ENCODE data around the gene TXK.

The TXK gene

DNA sequence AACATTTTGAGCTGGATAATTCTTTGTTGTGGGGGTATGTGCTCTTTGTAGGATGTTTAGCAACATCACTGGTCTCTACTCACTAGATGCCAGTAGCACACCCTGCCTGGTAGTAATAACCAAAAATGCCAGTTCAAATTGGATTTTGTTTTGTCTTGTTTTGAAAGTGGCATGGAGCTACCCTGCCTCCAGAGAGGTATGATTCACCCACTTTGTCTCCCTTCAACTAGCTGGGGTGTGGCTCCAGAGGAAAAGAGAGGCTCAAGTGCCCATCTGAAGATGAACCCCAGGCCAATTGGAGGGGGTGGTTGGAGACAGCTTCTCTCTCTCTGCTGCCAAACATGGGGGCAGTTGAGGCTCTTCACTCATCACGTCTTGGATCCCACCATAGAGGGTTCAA lies 83.0 kb downstream of the TXK start:
- DNase-seq = no peak

GRCh38 chr4:48049483-48049882 lies 84.6 kb downstream of the TXK start:
- no peak for DNase-seq

DNA sequence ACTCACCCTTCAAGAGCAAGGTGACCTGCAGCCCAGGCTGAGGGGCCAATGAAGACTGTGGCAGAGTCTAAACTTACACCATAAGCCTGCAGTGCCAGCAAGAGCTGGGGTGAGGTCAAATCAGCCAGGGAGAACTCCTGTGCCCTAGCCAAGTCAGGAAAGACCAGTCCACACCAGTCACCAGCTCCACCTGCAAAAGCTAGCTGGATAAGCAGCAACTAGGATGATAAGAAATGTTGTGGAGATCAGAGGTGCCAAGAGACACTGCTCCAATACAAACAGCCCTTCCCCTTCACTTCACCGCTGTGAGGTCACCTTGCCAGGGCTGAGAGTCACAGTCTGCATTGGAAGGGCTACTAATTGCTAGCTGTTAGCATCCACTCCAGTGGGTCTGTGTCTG lies 86.2 kb downstream of the TXK start:
- no peak for DNase-seq

DNA sequence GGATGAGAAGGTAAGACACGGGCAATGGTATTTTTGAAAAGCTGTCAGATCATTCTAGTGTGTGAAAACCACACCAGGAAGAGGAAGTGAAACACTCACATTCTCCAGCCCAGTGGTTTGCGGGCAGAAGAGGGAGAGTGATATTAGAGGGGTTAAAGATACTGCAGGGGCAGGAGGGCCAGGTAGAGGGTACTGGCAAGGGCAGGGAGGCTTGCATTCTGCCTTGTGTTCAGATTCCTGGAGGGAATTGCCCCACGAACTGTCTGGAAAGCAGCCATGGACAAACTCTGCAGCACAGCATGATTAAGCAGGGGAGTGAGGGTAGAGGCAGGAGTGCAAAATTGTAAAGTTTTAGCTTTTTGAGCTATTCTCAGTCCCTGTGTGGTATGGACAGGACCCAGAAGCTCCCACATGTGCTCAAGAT lies 86.6 kb downstream of the TXK start:
- no peak for DNase-seq

DNA sequence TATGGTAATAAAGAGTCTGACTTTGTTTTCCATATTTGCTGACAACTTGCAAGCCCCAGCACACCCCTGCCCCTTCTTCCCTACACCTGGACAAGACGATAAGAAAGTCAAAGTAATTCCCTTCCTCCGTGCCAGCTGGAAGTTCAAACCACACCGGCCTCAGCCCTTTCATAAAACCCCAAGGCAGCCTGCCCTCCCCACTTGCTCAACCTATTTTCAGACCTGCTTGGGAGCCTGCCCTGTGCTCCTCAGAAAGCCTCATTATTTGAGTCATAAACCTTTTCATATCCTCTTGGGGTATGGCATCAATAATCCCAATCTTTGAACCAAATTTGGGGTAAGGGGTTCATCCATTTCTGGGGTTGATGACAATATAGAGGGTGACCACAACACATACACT lies 88.0 kb downstream of the TXK start:
- no peak for DNase-seq

- no peak for DNase-seq
These were observed 89.8 kb downstream of the TXK start for GRCh38 chr4:48044298-48044697.

DNA sequence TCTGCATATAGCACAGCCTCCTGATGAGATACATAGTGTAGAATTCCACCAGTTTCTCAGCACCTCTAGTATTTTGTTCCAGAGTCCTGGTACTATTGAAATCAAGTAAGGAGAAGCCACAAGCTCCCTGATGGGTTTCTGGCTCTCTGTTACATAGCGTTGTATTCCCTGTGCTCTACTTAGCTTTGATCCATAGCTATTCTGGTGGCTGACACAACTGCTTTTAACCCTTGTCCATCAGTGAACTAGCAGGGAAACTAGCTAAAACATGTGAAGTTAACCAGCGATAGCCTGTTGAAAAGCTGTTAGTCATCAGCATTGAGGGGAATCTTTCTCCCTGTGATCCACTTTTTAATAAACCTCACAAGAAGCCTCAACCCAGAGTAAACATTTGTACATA lies 90.5 kb downstream of the TXK start:
- no peak for DNase-seq

DNA sequence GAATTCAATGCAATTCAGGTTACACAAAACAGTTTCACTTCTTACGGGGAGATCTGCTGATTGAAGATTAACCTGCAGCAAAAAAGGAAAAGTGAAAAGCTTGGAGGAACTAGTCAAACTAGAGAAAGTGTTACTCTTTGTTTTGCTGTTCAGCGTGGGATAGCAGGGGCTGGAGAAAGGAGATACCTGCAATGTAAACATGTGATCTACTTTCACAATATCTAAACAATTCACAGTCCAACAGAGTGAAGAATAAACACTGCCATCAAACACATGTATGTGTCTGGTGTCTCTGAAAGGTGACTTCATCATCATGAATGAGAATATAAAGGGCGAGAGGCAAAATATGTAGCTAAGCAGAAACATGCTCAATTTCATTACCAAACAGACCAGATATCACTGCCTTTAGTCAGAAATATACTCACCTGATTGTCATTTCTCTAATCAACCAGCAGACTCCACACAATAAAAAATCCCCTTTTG lies 91.0 kb downstream of the TXK start:
- DNase-seq = no peak

DNA sequence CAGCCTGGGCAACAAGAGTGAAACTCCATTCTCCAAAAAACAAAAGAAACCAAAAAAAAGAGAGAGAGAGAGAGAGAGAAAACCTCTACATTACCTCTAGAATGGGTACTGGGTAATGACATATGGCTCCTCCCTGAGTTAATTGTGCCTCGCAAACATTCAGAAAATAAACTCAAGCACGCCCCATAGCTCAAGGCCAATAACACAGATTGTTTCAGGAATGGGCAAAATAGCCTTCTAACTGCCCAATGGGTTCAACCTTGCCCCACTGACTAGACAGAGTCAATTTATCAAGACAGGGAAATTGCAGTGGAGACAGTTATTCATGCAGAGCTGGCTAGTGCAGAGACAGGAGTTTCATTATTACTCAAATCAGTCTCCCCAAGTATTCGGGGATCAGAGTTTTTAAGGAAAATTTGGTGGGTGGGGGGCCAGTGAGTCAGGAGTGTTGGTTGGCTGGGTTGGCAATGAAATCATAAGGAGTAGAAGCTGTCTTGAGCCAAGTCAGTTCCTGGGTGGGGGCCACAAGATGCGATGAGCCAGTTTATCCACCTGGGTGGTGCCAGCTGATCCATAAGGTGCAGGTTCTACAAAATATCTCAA lies 92.4 kb downstream of the TXK start:
- DNase-seq = no peak

GRCh38 chr4:48039561-48039960 lies 94.5 kb downstream of the TXK start:
- no peak for DNase-seq

DNA sequence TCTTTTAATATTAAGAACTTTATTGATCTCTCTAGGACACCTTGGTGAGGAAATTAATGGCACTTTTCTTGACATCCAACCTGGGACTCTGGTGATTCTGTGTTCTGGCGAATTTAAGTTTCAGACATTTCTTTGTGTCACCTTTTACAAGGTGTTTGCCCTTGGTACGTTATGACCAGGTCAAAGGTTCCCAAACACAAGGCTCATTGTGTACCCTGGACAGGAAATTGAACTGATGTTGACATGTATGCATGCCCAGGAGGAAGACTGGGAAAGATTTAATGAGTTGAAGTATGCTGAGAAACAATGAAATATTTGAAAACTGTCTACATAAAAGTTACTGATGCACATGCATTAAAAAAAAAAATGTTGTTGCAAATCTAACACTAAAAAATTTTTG lies 95.4 kb downstream of the TXK start:
- DNase-seq = no peak

DNA sequence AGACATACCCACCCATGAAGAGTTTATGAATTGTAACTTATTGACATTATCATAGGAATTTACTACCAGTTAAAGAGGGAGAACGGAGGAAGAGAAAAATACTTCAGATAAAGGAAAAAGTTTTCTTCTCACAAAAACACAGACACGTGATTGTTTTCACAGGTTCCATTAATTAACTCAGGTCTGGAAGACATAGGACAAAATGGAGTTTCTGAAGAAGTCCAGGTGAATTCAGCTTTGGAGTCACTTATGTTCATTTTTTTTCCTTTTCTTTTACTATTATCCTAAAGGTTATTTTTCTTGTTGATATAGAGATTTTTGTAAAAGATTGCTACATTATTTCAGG lies 97.0 kb downstream of the TXK start:
- no peak for DNase-seq

- DNase-seq = no peak
These were observed 98.1 kb downstream of the TXK start for GRCh38 chr4:48035952-48036351.

- DNase-seq = no peak
These were observed 100.1 kb downstream of the TXK start for GRCh38 chr4:48033825-48034413.

DNA sequence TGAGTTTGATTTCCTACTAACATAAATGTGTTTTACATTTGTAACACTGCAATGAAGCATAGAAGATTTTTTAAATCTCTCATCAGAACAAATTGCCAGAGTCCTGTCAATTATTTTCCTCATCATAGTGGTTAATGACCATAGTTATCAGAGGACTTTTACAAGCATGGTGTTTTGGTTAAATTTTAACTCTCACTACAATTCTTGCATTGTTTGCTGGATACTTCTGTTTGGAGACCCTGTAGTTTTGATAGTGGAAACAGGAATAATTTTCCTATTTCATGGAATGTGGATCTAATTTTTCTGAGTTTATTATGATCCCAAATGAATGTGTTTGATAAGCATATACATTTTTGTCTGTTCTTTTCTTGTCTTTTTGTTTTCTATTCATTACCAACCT lies 100.6 kb downstream of the TXK start:
- no peak for DNase-seq

- DNase-seq = no peak
These were observed 101.3 kb downstream of the TXK start for GRCh38 chr4:48032721-48033120.

- peak in 5 of 58 donors; percentile 3 to 39 (median 18) for DNase-seq
These were observed 102.1 kb downstream of the TXK start for GRCh38 chr4:48031802-48032525.

DNA sequence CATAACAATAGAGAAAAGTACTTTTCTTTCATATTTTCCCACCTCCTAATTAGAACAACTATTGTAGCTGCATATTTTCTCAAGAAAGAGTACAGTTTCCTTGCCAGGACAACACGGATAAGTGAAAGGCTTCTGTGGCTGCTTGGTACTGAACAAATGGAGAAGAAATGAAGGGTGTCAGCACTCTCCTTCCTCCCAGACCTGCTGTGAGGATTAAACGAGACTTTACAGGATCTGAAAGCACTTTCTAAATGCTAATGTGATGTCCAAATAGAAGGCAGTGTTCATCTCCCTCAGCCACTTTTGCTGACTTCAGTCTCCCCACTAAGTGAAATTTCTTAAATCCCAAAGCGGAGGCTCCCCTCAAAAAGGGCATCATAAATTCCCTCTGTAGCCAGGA lies 103.6 kb downstream of the TXK start:
- no peak for DNase-seq

DNA sequence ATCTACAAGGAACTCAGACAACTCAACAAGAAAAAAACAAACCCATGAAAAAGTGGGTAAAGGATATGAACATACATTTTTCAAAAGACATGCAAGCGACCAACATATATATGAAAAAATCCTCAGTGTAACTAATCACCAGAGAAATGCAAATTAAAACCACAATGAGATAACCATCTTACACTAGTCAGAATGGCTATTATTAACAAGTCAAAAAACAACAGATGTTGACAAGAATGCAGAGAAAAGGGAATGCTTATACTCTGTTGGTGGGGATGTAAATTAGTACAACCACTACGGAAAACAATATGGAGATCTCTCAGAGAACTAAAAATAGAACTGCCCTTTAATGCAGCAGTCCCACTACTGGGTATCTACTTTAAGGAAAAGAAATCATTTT lies 105.4 kb downstream of the TXK start:
- DNase-seq = no peak

GRCh38 chr4:48027653-48028052 lies 106.4 kb downstream of the TXK start:
- DNase-seq = no peak

GRCh38 chr4:48025005-48025404 lies 109.0 kb downstream of the TXK start:
- peak in 1 of 58 donors; percentile 4 for DNase-seq

DNA sequence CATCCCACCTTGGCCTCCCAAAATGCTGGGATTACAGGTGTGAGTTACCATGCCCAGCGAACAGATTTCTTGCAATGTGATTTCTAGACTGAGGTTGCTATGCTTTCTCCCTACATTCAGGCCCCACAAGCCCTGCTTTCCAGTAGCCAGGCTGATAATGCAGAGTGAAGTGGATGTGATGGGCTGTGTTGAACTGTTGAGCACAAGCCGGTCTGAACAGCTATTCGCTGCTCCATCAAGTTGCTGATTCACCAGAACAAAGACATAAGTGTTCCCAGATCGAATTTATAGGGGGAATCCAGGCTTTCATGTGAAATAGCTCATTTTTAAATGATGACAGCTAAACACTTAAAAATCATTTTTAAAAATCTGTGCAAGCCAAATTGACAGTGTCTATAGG lies 109.5 kb downstream of the TXK start:
- DNase-seq = no peak

- no peak for DNase-seq
These were observed 111.8 kb downstream of the TXK start for GRCh38 chr4:48022192-48022799.

Data from anterior cingulate cortex (tissue), 58 donors.